DND-41 (cell line): ENCODE results near the gene PADI4.

Source experiments
- ATAC-seq: fragments of 200-7000 bp; cut with Tn5 transposase; 3 replicates; pipeline ENCODE4 v1.9.1; 2021; ENCODE audit warnings: low read depth; ENCODE audit not compliant: insufficient read depth
- DNase-seq: peaks from one replicate; pipeline ENCODE4 v3.0.0-alpha.2; 2020
- H2AFZ ChIP-seq: 2 replicates; pipeline ENCODE4 v1.6.0; 2012; ENCODE audit warnings: low read depth, low read length
- H3K27ac ChIP-seq: 2 replicates; pipeline ENCODE4 v1.5.1; 2012; ENCODE audit warnings: low read length, inconsistent platforms
- H3K27me3 ChIP-seq: fragments of 200-600 bp; sonication (generic); 2 replicates; pipeline ENCODE4 v1.6.0; 2012; ENCODE audit warnings: low read length, mild to moderate bottlenecking, inconsistent platforms; ENCODE audit not compliant: insufficient read depth, poor library complexity
- H3K36me3 ChIP-seq: 2 replicates; pipeline ENCODE4 v1.5.1; 2012; ENCODE audit warnings: low read length, inconsistent platforms; ENCODE audit not compliant: insufficient read depth
- H3K4me1 ChIP-seq: 2 replicates; pipeline ENCODE4 v1.5.1; 2012; ENCODE audit warnings: mild to moderate bottlenecking, low read length; ENCODE audit not compliant: insufficient read depth
- H3K4me2 ChIP-seq: 2 replicates; pipeline ENCODE4 v1.6.0; 2012; ENCODE audit warnings: mild to moderate bottlenecking, moderate library complexity, low read length, inconsistent platforms; ENCODE audit not compliant: insufficient read depth
- H3K4me3 ChIP-seq, 2 experiments: fragments of 200-600 bp in 1 of 2; shearing (Covaris generic) in 1 of 2; 2 replicates each; pipeline ENCODE4 v1.5.1; 2012 to 2016; ENCODE audit warnings: inconsistent platforms in 2 of 2, low read length in 2 of 2, mild to moderate bottlenecking in 2 of 2, low read depth in 1 of 2, moderate library complexity in 1 of 2
- H3K79me2 ChIP-seq: 2 replicates; pipeline ENCODE4 v1.6.0; 2012; ENCODE audit warnings: low read length, inconsistent platforms; ENCODE audit not compliant: insufficient read depth
- H3K9ac ChIP-seq: 2 replicates; pipeline ENCODE4 v1.6.0; 2012; ENCODE audit warnings: low read depth, mild to moderate bottlenecking, inconsistent platforms, low read length, moderate library complexity
- H3K9me3 ChIP-seq: 2 replicates; pipeline ENCODE4 v1.5.1; 2012; ENCODE audit warnings: low read length, moderate library complexity, mild to moderate bottlenecking, inconsistent platforms; ENCODE audit not compliant: insufficient read depth, severe bottlenecking
- H4K20me1 ChIP-seq: 2 replicates; pipeline ENCODE4 v1.6.0; 2012; ENCODE audit warnings: low read length; ENCODE audit not compliant: insufficient read depth
- CTCF ChIP-seq: IDR thresholded peaks from 2 replicates; pipeline ENCODE4 v1.5.1; 2012; ENCODE audit warnings: borderline replicate concordance, low read length, moderate library complexity, mild to moderate bottlenecking; ENCODE audit not compliant: poor library complexity, severe bottlenecking; ENCODE audit errors: extremely low read depth
- EZH2 ChIP-seq: IDR thresholded peaks from 3 replicates; pipeline ENCODE4 v1.6.1; 2012; ENCODE audit warnings: borderline replicate concordance, low read depth, mild to moderate bottlenecking, moderate library complexity, low read length, inconsistent platforms; ENCODE audit not compliant: severe bottlenecking

The PADI4 gene, protein sequence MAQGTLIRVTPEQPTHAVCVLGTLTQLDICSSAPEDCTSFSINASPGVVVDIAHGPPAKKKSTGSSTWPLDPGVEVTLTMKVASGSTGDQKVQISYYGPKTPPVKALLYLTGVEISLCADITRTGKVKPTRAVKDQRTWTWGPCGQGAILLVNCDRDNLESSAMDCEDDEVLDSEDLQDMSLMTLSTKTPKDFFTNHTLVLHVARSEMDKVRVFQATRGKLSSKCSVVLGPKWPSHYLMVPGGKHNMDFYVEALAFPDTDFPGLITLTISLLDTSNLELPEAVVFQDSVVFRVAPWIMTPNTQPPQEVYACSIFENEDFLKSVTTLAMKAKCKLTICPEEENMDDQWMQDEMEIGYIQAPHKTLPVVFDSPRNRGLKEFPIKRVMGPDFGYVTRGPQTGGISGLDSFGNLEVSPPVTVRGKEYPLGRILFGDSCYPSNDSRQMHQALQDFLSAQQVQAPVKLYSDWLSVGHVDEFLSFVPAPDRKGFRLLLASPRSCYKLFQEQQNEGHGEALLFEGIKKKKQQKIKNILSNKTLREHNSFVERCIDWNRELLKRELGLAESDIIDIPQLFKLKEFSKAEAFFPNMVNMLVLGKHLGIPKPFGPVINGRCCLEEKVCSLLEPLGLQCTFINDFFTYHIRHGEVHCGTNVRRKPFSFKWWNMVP

DNA sequence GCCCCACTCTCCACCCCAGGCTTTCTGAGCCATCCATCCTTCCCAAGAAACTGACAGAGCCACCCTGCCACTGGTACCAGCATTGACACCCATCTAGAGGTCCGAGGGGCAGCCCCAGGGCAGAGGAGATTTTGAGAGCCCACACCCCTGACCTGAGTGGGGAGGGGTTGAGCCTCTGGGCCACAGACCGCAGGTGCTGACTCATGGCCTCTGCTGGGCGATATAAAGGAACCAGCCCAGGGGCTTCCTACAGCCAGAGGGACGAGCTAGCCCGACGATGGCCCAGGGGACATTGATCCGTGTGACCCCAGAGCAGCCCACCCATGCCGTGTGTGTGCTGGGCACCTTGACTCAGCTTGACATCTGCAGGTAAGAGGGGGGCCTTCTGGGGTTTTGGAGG lies at the start of gene PADI4:
Gene PADI4, plus strand, starts transcription at position 252 of the 400 bp plus-strand sequence. Its CDS starts 26 bp downstream, at position 278.
- no peaks in the 10 kb centered on the region for H3K9me3 ChIP-seq
- no peak within 1 kb of the TSS for H3K9ac ChIP-seq
- H3K27ac ChIP-seq: no peak within 1 kb of the TSS
- H2AFZ ChIP-seq: no peak within 1 kb of the TSS
- DNase-seq (no peak), ATAC-seq (no peak)
- H3K4me3 ChIP-seq: no peak within 1 kb of the TSS
- no peak within 1 kb of the TSS for H3K4me2 ChIP-seq
- no peaks in the 10 kb centered on the region for H3K79me2 ChIP-seq
- no peak for TF ChIP-seq CTCF
- TF ChIP-seq EZH2: no peak
- no peaks in the 10 kb centered on the region for H3K36me3 ChIP-seq
- H4K20me1 ChIP-seq: no peaks in the 10 kb centered on the region
- H3K4me1 ChIP-seq: no peaks in the 10 kb centered on the region
- H3K27me3 ChIP-seq: peaks cover 15% of the 10 kb centered on the region

- H3K79me2 ChIP-seq: no peaks in the 10 kb centered on the region
- no peaks in the 10 kb centered on the region for H3K36me3 ChIP-seq
- no peak overlapping the region for H3K4me2 ChIP-seq
- no peak for ATAC-seq
- H3K27me3 ChIP-seq: peaks cover 4% of the 10 kb centered on the region
- H3K4me1 ChIP-seq: no peaks in the 10 kb centered on the region
- no peak overlapping the region for H3K9ac ChIP-seq
- no peak for DNase-seq
- TF ChIP-seq CTCF: no peak
- TF ChIP-seq EZH2: no peak
- no peak overlapping the region for H2AFZ ChIP-seq
- 0 out of 2 replicates have a peak, but pooled peaks cover 5% of the 10 kb centered on the region for H4K20me1 ChIP-seq
- no peaks in the 10 kb centered on the region for H3K9me3 ChIP-seq
- H3K4me3 ChIP-seq: no peak overlapping the region
- H3K27ac ChIP-seq: no peak overlapping the region
Measured at GRCh38 chr1:17258758-17259130, 49.3 kb upstream of the PADI4 start.

DNA sequence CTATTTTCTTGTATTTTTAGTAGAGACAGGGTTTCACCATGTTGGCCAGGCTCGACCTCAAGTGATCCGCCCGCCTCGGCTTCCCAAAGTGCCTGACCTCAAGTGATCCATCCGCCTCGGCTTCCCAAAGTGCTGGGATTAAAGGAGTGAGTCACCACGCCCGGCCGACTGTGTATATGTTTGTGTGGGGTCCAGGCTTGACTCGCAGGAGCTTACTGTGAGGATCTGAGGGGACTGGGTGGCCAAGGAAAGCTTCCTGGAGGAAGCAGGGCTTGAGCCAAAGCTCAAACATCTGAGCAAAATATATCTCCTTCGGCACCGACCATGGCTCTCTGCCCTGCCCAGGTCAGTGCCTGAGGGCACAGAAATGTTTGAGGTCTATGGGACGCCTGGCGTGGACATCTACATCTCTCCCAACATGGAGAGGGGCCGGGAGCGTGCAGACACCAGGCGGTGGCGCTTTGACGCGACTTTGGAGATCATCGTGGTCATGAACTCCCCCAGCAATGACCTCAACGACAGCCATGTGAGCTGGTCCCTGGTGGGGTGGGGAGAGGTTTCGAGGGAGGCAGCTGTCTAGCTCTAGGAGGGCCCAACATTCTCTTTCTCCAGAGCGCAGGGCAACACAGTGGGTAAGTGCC lies 48.6 kb upstream of the PADI4 start:
- Histone ChIP-seq H3K4me3 (no peak overlapping the region), H2AFZ (no peak overlapping the region), H3K79me2 (no peaks in the 10 kb centered on the region), H3K4me1 (no peaks in the 10 kb centered on the region), H3K27ac (no peak overlapping the region), H3K9me3 (no peaks in the 10 kb centered on the region), H3K9ac (no peak overlapping the region), H3K27me3 (peaks cover 4% of the 10 kb centered on the region), H3K36me3 (no peaks in the 10 kb centered on the region), H3K4me2 (no peak overlapping the region), H4K20me1 (0 out of 2 replicates have a peak, but pooled peaks cover 5% of the 10 kb centered on the region)
- ATAC-seq: no peak
- no peak for TF ChIP-seq CTCF
- no peak for TF ChIP-seq EZH2
- no peak for DNase-seq
